HL-60 (cell line): ENCODE results near the gene ADAMTS3.

ENCODE experiments used
- CTCF ChIP-seq: IDR thresholded peaks from one replicate; pipeline ENCODE4 v1.5.1; 2011; ENCODE audit warnings: low read length, control low read depth, inconsistent platforms; ENCODE audit not compliant: insufficient read depth
- SPI1 ChIP-seq: IDR thresholded peaks from 2 replicates; pipeline ENCODE4 v1.6.1; 2012; ENCODE audit warnings: low read depth, mild to moderate bottlenecking, borderline replicate concordance

DNA sequence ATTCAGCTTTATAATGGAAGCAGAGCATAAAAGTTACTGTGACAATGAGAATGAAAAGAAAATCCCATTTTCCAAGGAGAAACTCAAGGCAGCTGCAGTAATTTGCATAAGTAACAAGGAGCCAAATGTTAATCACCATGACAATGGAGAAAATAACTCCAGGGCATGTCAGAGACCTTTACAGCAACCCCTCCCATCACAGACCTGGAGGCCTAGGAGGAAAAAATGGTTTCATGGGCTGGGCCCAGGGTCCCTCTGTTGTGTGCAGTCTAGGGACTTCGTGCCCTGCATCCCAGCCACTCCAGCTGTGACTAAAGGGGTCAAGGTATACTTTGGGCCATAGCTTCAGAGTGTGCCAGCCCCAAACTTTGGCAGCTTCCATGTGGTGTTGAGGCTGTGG lies 313.8 kb downstream of the ADAMTS3 start:
- TF ChIP-seq SPI1 (no peak), CTCF (no peak)
